GM13976 (cell line): Measurements from ENCODE around the gene WDR81.

Experiments
- DNase-seq: peaks from one replicate; pipeline ENCODE4 v3.0.0; 2012; ENCODE audit warnings: low spot score
- CTCF ChIP-seq: IDR thresholded peaks from 2 replicates; pipeline ENCODE4 v1.5.1; 2012; ENCODE audit warnings: borderline replicate concordance, mild to moderate bottlenecking; ENCODE audit not compliant: insufficient read depth; ENCODE audit errors: extremely low read depth, missing control alignments, control extremely low read depth
- in situ Hi-C: fragments of 300-500 bp; cut with MboI; formaldehyde crosslinking; loops from one replicate; pipeline ENCODE4 v1.12.0; 2022; ENCODE audit warnings: low sequenced_read_pairs, mixed read lengths, inconsistent platforms; ENCODE audit not compliant: unreplicated experiment

Gene WDR81

DNA sequence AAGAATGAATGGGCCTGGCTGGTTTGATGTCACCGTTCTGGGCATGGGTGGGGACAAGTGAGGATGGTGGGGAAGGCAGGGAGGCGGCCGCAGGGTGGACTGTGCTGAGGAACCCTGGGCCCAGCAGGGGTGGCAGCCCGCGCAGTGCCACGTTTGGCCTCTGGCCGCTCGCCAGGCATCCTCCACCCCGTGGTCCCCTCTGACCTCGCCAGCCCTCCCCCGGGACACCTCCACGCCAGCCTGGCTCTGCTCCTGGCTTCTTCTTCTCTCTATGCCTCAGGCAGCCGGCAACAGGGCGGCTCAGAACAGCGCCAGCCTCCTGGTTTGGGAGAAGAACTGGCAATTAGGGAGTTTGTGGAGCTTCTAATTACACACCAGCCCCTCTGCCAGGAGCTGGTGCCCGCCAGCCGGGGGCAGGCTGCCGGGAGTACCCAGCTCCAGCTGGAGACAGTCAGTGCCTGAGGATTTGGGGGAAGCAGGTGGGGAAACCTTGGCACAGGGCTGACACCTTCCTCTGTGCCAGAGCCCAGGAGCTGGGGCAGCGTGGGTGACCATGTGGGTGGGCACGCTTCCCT lies 30.8 kb downstream of the WDR81 start:
- in situ Hi-C loops, result no loop called here
- TF ChIP-seq CTCF, result no peak
- no peak for DNase-seq

GRCh38 chr17:1755827-1756262 lies 31.3 kb downstream of the WDR81 start:
- TF ChIP-seq CTCF, result no peak
- no peak for DNase-seq
- in situ Hi-C loops, result no loop called here

DNA sequence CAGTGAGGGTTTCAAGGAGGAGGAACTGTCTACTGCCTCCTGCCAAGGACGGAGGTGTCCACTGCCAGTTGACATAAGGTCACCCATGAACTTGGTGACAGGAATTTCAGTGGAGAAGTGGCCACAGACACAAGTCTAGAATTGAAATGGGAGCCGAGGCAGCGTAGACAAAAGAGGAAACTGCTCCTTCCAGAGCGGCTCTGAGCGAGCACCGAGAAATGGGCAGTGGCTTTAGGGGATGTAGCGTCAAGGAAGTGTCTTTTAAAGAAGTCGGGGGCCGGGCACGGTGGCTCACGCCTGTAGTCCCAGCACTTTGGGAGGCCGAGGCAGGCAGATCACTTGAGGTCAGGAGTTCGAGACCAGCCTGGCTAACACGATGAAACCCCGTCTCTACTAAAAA lies 34.3 kb downstream of the WDR81 start:
- DNase-seq, result no peak
- no peak for TF ChIP-seq CTCF
- in situ Hi-C loops, result no loop called here

DNA sequence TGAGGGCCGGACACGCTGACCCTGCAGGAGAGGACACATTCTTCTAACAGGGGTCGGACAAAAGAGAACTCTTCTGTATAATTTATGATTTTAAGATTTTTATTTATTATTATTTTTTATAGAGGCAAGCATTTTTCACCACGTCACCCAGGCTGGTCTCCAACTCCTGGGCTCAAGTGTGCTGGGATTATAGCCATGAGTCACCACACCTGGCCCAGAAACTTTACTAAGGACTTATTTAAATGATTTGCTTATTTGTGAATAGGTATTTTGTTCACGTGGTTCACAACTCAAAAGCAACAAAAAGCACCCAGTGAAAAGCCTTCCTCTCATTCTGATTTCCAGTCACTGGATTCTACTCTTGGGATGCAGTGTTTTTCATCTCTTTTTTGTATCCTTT lies 35.0 kb downstream of the WDR81 start:
- DNase-seq, result no peak
- in situ Hi-C loops, result no loop called here
- TF ChIP-seq CTCF, result no peak

DNA sequence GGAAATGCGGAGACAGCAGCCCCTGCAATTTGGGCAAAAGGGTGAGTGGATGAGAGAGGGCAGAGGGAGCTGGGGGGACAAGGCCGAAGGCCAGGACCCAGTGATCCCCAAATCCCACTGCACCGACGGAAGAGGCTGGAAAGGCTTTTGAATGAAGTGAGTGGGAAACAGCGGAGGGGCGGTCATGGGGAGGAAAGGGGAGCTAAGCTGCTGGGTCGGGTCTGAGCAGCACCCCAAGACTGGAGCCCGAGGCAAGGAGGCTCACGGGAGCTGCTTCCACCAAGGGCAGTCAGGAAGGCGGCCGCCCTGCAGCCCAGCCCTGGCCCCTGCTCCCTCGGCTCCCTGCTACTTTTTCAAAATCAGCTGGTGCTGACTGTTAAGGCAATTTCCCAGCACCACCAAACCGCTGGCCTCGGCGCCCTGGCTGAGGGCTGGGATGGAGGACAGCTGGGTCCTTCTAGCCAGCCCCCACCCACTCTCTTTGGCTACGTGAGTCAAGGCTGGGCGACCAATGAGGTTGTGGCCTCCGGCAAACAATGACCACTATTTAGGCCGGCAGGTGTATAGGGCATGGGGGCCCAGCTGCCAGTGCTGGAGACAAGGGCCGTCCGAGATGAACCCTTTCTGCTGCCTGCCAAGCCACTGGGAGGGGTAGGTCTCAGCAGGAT lies 37.9 kb downstream of the WDR81 start:
- in situ Hi-C loops, result no loop called here
- no peak for DNase-seq
- no peak for TF ChIP-seq CTCF

GRCh38 chr17:1762901-1763898 lies 38.7 kb downstream of the WDR81 start:
- no peak for DNase-seq
- in situ Hi-C loops, result no loop called here
- no peak for TF ChIP-seq CTCF
